ENCODE data around the gene SPAG4. TPM values are rescaled to one million over a fixed set of nuclear protein-coding genes. Genes with fewer than 3 reads are reported as not detected.

Gene SPAG4
- total RNA-seq, 2 donors from 2014 or later = 5.9 to 6.3 TPM

DNA sequence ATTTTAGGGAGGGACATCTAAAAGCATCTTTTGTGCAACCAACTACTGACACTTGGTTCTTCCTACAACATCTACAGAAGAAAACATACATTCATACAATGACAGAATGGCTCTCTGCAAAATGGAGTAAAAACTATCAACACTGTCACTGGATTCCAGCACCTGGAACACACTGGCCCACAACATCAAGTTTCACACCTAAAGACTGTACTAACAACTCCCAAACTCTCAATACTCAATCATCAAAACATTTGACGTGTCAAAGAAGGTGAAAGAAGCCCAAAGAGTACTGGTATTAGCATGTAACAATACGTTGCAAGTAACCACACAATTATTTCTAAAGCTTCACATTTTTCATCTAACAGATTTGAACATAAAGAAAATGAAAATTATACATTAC, 46.9 kb downstream of the SPAG4 start:
- no peak for ATAC-seq
- Mint-ChIP-seq H3K27ac (peak overlapping the region; percentile 95 to 99), H3K36me3 (no peaks in the 10 kb centered on the region)

GRCh38 chr20:35663516-35664465, 48.2 kb downstream of the SPAG4 start:
- Mint-ChIP-seq H3K4me3 (peak overlapping the region; percentile 84), H3K4me1 (ENCODE audit: low read depth in 2 of 2) (peaks cover 51 to 60% of the 10 kb centered on the region in 2 donors), H3K27me3 (no peaks in the 10 kb centered on the region), H3K27ac (peak overlapping the region; percentile 95 to 99), H3K36me3 (peaks cover 3% of the 10 kb centered on the region), H3K9me3 (no peaks in the 10 kb centered on the region)
- ATAC-seq (peak; percentile 72 to 73), DNase-seq (ENCODE audit: low spot score) (peak; percentile 78)

More for the DNA sequence above, 46.9 kb downstream of the SPAG4 start:
- H3K4me1 Mint-ChIP-seq (ENCODE audit: low read depth in 2 of 2) = peaks cover 55 to 62% of the 10 kb centered on the region in 2 donors
- H3K9me3 Mint-ChIP-seq = no peaks in the 10 kb centered on the region
- H3K4me3 Mint-ChIP-seq = peak overlapping the region; percentile 84
- DNase-seq (ENCODE audit: low spot score) = no peak
- H3K27me3 Mint-ChIP-seq = no peaks in the 10 kb centered on the region

- peak; percentile 95 for DNase-seq (ENCODE audit: low spot score)
- H3K27me3 Mint-ChIP-seq = no peaks in the 10 kb centered on the region
- no peaks in the 10 kb centered on the region for H3K9me3 Mint-ChIP-seq
- ATAC-seq = peak; percentile 91 to 95
- H3K4me3 Mint-ChIP-seq = peak within 1 kb of the TSS; percentile 84
- peaks cover 44 to 54% of the 10 kb centered on the region in 2 donors for H3K4me1 Mint-ChIP-seq (ENCODE audit: low read depth in 2 of 2)
- H3K27ac Mint-ChIP-seq = peak within 1 kb of the TSS; percentile 95 to 99
- H3K36me3 Mint-ChIP-seq = peaks cover 7% of the 10 kb centered on the region
These were observed 49.0 kb downstream of the SPAG4 start, which contains the start of the genes CPNE1 and RBM12 for GRCh38 chr20:35664466-35665206. CPNE1 (minus strand) TSS chr20:35664900; CDS start chr20:35632923, 31,977 bp downstream. RBM12 (minus strand) TSS chr20:35664900; CDS start chr20:35655322, 9,578 bp downstream.

DNA sequence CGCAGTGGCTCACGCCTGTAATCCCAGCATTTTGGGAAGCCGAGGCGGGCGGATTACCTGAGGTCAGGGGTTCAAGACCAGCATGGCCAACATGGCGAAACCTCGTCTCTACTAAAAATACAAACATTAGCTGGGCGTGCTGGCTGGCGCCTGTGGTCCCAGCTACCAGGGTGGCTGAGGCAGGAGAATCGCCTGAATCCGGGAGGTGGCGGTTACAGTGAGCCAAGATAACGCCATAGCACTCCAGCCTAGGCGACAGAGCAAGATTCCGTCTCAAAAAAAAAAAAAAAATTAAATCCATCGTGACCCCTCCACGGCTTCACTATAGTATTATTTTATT, 50.3 kb downstream of the SPAG4 start:
- ATAC-seq = no peak
- Mint-ChIP-seq H3K36me3 (peaks cover 14% of the 10 kb centered on the region), H3K27ac (peak overlapping the region in 1 of 2 donors; percentile 95), H3K4me3 (no peak overlapping the region), H3K4me1 (ENCODE audit: low read depth in 2 of 2) (peaks cover 31 to 41% of the 10 kb centered on the region in 2 donors), H3K9me3 (no peaks in the 10 kb centered on the region), H3K27me3 (no peaks in the 10 kb centered on the region)
- DNase-seq (ENCODE audit: low spot score) = no peak

GRCh38 chr20:35669221-35669620, 53.6 kb downstream of the SPAG4 start:
- Mint-ChIP-seq H3K27ac (no peak overlapping the region), H3K4me3 (no peak overlapping the region), H3K9me3 (no peaks in the 10 kb centered on the region), H3K36me3 (peaks cover 19% of the 10 kb centered on the region), H3K4me1 (ENCODE audit: low read depth in 2 of 2) (peaks cover 3 to 9% of the 10 kb centered on the region in 2 donors), H3K27me3 (no peaks in the 10 kb centered on the region)
- DNase-seq (ENCODE audit: low spot score) = no peak
- ATAC-seq = no peak

DNA sequence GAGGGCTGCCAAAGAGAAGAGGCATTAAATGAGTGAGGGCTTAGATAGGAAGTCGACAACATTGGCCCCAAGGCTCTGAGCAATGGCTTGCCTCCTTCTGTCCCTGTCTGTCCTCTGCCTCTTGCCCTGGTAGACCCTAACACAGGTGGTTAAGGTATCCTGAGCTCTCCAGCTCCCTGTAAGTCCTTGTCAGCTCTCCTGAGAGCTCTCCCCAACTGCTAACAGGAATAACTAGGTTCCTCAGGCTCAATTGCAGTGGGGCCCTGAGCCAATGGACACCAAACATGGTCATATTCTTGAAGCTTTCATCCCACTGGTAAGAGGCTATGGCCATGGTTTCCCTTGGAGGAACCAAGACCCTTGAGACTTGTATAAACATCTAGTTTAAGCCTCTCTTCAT, 54.1 kb downstream of the SPAG4 start:
- ATAC-seq (no peak), DNase-seq (ENCODE audit: low spot score) (no peak)
- Mint-ChIP-seq H3K36me3 (peaks cover 19% of the 10 kb centered on the region), H3K4me3 (no peak overlapping the region), H3K27ac (no peak overlapping the region), H3K27me3 (no peaks in the 10 kb centered on the region), H3K9me3 (no peaks in the 10 kb centered on the region), H3K4me1 (ENCODE audit: low read depth in 2 of 2) (peaks cover 3 to 5% of the 10 kb centered on the region in 2 donors)

Other genes with a start within 250 kb of the SPAG4 start
- 10 to 100 TPM; 61.5 to 68.9 TPM for gene UQCC1, start 203.9 kb upstream of the SPAG4 start, total RNA-seq
- not detected for gene GDF5, start 177.6 kb upstream of the SPAG4 start, total RNA-seq
- gene CEP250, start 160.2 kb upstream of the SPAG4 start, total RNA-seq = 10 to 100 TPM; 67.5 to 90.0 TPM
- not detected for gene C20orf173, start 86.2 kb upstream of the SPAG4 start, total RNA-seq
- 100 to 1,000 TPM; 129 to 164 TPM for gene ERGIC3, start 73.8 kb upstream of the SPAG4 start, total RNA-seq
- 100 to 1,000 TPM; 266 to 324 TPM for gene CPNE1, start 49.1 kb downstream of the SPAG4 start, total RNA-seq
- 100 to 1,000 TPM; 125 to 143 TPM for gene RBM12, start 49.1 kb downstream of the SPAG4 start, total RNA-seq
- gene NFS1, start 83.5 kb downstream of the SPAG4 start, total RNA-seq = 10 to 100 TPM; 27.0 to 37.4 TPM
- 100 to 1,000 TPM in 1 of 2 donors, 10 to 100 TPM in 1; 71.0 to 101 TPM for gene ROMO1, start 83.6 kb downstream of the SPAG4 start, total RNA-seq
- gene RBM39, start 126.4 kb downstream of the SPAG4 start, total RNA-seq = 100 to 1,000 TPM; 404 to 438 TPM
- 10 to 100 TPM; 60.4 to 88.6 TPM for gene PHF20, start 156.2 kb downstream of the SPAG4 start, total RNA-seq